ENCODE results near the gene SMIM10L1.

The SMIM10L1 gene

DNA sequence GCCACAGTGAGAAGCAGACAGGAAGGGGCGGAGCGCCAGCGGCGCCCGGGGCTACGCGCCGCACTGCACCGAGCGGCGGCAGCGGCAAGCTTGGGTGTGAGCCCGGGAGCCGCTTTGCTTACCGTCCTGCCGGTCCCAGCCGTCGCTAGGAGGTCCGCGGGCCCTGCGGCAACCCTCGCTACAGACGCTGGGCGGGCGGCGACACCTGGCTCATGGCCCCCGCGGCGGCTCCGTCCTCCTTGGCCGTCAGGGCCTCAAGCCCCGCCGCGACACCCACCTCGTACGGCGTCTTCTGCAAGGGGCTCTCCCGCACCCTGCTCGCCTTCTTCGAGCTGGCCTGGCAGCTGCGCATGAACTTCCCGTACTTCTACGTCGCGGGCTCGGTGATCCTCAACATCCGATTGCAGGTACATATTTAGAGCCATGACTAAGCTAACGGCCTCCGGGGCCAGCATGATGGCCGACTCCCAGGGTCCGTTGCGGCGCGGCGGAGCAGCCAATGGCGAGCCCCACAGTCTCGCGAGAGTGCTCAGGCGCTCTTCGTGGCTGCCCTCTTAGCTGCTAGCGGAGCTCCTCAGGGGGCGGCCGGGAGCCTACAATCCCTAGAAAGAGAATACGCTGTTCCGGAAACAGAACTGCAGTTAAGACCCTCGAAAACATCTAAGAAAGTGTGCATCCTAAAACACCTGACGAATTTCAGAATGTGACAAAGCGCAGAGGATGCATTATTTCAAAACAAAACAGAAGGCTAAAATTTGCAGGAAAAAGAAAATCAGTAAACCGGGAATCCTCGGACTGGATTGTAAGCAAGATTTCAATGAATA is at the start of gene SMIM10L1:
SMIM10L1 (plus strand) TSS at position 50 of the 824 bp plus-strand sequence; CDS start at position 213, 163 bp downstream.
- DNase-seq (ENCODE audit: low read depth), result peak; percentile 67
- TF ChIP-seq, protein P1, sequence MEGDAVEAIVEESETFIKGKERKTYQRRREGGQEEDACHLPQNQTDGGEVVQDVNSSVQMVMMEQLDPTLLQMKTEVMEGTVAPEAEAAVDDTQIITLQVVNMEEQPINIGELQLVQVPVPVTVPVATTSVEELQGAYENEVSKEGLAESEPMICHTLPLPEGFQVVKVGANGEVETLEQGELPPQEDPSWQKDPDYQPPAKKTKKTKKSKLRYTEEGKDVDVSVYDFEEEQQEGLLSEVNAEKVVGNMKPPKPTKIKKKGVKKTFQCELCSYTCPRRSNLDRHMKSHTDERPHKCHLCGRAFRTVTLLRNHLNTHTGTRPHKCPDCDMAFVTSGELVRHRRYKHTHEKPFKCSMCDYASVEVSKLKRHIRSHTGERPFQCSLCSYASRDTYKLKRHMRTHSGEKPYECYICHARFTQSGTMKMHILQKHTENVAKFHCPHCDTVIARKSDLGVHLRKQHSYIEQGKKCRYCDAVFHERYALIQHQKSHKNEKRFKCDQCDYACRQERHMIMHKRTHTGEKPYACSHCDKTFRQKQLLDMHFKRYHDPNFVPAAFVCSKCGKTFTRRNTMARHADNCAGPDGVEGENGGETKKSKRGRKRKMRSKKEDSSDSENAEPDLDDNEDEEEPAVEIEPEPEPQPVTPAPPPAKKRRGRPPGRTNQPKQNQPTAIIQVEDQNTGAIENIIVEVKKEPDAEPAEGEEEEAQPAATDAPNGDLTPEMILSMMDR (IDR thresholded peaks at IDR 0.05; ENCODE audit: control insufficient read depth, insufficient read depth, low read depth, low read length, missing control alignments), result peak; percentile 5
- peak within 1 kb of the TSS; percentile 82 for H3K4me3 ChIP-seq (ENCODE audit: control insufficient read depth, low read depth, low read length)

DNA sequence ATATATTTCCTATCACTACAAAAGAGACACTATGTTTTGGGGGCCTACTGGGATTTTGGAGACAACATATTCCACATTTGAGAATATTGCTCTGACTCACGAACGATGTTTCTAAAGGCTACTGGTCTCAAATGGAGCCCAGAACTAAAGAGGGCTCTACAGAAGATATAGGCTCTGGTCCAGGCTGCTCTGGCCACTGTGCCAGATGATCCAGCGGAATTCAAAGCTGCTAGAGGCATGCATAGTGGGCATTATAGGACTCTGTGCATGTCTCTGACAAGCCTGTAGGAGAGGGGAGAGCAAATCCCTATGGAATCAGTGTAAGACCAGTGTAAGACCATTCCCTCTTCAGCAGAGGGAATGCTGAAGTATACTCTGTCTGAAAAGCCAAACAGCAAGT is 40.6 kb upstream of the SMIM10L1 start:
- H3K4me3 ChIP-seq (ENCODE audit: control insufficient read depth, low read depth, low read length), result no peak overlapping the region
- DNase-seq (ENCODE audit: low read depth), result no peak
- TF ChIP-seq, protein P1 (IDR thresholded peaks at IDR 0.05; ENCODE audit: control insufficient read depth, insufficient read depth, low read depth, low read length, missing control alignments), result no peak

DNA sequence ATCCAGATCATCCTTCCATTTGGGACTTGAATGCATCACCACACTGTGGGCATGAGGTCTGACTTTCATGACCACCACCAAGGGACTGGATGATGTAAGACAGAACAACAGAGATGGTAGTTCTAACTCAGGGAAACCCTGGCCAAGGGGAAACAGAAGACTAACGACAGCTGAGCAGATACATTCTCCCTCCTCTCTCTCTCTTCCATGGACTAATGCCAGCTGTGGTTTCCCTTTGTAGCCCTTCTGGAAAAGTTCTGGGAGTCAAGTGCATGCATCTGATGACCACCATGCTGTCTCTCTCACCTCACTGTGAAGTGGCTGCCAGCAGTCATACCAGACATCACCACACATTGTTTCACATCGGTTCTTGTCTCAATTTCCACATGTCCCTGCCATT is 40.0 kb upstream of the SMIM10L1 start:
- TF ChIP-seq, protein P1 (IDR thresholded peaks at IDR 0.05; ENCODE audit: control insufficient read depth, insufficient read depth, low read depth, low read length, missing control alignments), result no peak
- no peak overlapping the region for H3K4me3 ChIP-seq (ENCODE audit: control insufficient read depth, low read depth, low read length)
- DNase-seq (ENCODE audit: low read depth), result no peak

DNA sequence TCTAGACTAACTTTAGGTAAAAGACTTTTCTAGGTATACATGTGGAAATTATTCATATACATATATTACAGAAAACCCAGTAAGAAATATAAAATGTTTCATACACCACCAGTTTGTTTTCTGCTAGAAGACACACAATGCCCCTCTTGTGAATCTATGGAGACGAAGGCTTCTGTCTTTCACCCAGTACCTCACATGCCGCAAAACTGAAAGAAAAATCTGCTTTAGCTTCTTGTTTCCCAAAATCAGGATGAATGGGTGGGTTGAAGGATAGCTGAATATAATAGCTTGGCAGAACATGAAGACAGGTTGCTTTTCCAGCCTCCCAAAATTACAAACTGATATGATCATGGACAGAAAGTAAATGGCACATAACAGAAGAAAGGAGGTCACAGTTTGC is 37.8 kb upstream of the SMIM10L1 start:
- DNase-seq (ENCODE audit: low read depth), result no peak
- no peak overlapping the region for H3K4me3 ChIP-seq (ENCODE audit: control insufficient read depth, low read depth, low read length)
- TF ChIP-seq, protein P1 (IDR thresholded peaks at IDR 0.05; ENCODE audit: control insufficient read depth, insufficient read depth, low read depth, low read length, missing control alignments), result no peak

DNA sequence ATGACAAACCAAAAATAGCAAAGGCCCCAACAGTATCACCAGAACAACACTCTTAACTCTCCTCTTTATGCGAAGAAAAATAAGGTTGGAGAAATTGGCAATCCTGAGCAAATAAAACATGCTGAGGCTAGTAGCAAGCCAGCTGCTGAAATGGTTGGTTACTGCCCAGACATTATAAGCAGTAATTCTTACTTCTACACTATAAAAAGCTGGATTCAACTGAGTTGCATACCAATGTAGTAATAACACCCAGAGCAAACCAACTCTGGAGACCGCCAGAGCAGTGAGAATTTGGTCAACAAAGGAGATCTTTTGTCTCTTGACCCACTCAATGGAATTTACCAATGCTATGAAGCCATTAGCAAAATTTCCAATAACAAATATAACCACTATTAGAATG is 37.2 kb upstream of the SMIM10L1 start:
- peak; percentile 4 for DNase-seq (ENCODE audit: low read depth)
- H3K4me3 ChIP-seq (ENCODE audit: control insufficient read depth, low read depth, low read length), result no peak overlapping the region
- TF ChIP-seq, protein P1 (IDR thresholded peaks at IDR 0.05; ENCODE audit: control insufficient read depth, insufficient read depth, low read depth, low read length, missing control alignments), result no peak

DNA sequence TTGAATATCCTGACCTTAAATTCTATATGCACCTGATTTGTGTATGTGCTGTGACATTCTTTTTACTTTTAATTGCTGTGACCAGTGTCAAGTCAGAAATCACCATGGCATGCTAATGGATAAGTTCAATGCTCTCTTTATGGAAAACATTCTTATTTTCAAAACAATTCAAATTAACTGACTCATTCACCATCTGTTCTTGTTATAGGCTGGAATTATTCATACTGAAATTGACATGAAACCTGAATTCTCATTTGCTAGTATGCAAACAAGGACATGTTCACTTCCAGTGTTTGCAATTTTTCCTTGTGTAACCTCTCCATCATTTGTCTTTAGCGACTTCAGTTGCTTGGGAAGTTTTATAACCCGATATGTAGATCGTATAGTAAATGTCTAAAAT is 36.7 kb upstream of the SMIM10L1 start, which contains the start of gene TAS2R30:
TAS2R30 (minus strand) TSS at position 340 of the 400 bp plus-strand sequence. CDS start 400 bp downstream, outside the sequence.
- TF ChIP-seq, protein P1 (IDR thresholded peaks at IDR 0.05; ENCODE audit: control insufficient read depth, insufficient read depth, low read depth, low read length, missing control alignments), result no peak
- H3K4me3 ChIP-seq (ENCODE audit: control insufficient read depth, low read depth, low read length), result no peak within 1 kb of the TSS
- no peak for DNase-seq (ENCODE audit: low read depth)
